Keratinocyte (primary cell): ENCODE measurements around the gene TNFSF9. TPM values are rescaled to one million over a fixed set of nuclear protein-coding genes. Genes with fewer than 3 reads are reported as not detected.

Source experiments
- DNase-seq: peaks from one replicate; pipeline ENCODE4 v3.0.0-alpha.2; 2011; ENCODE audit warnings: low read depth, missing footprints, low spot score
- FAIRE-seq: peaks from 2 replicates; lab custom pipeline; 2011; peaks lifted over from hg19 to GRCh38; lab: Jason Lieb, UNC
- H2AFZ ChIP-seq: 2 replicates; pipeline ENCODE4 v1.6.0; 2012; ENCODE audit warnings: low read length, control low read depth, inconsistent platforms; ENCODE audit not compliant: control insufficient read depth
- H3K27ac ChIP-seq: 2 replicates; pipeline ENCODE4 v1.5.1; 2011; ENCODE audit warnings: low read length; ENCODE audit not compliant: control insufficient read depth, insufficient read depth
- H3K27me3 ChIP-seq: 3 replicates; pipeline ENCODE4 v1.6.0; 2011; ENCODE audit warnings: low read length; ENCODE audit not compliant: control insufficient read depth, insufficient read depth; ENCODE audit errors: extremely low read depth
- H3K36me3 ChIP-seq, 2 experiments: 2 replicates in 1 of 2; 3 replicates in 1 of 2; pipeline ENCODE4 v1.5.1; 2011; ENCODE audit warnings: low read length in 2 of 2, mild to moderate bottlenecking in 1 of 2; ENCODE audit not compliant: control insufficient read depth in 2 of 2, insufficient read depth in 2 of 2; ENCODE audit errors: extremely low read depth in 1 of 2
- H3K4me1 ChIP-seq: 3 replicates; pipeline ENCODE4 v1.5.1; 2011; ENCODE audit warnings: low read length; ENCODE audit not compliant: control insufficient read depth, insufficient read depth; ENCODE audit errors: extremely low read depth
- H3K4me2 ChIP-seq: 3 replicates; pipeline ENCODE4 v1.6.0; 2011; ENCODE audit warnings: low read depth, low read length; ENCODE audit not compliant: control insufficient read depth, insufficient read depth; ENCODE audit errors: extremely low read depth
- H3K4me3 ChIP-seq, 3 experiments: fragments of 200-600 bp in 1 of 3; sonication (generic) in 1 of 3; 2 replicates in 2 of 3; 3 replicates in 1 of 3; pipeline ENCODE4 v1.5.1; 2011 to 2016; ENCODE audit warnings: low read length in 3 of 3, mild to moderate bottlenecking in 3 of 3, control low read depth in 2 of 3, inconsistent platforms in 1 of 3, low read depth in 1 of 3, mixed read lengths in 1 of 3, mixed run types in 1 of 3, moderate library complexity in 1 of 3; ENCODE audit not compliant: control insufficient read depth in 2 of 3, insufficient read depth in 2 of 3; ENCODE audit errors: extremely low read depth in 1 of 3
- H3K79me2 ChIP-seq: 2 replicates; pipeline ENCODE4 v1.6.0; 2012; ENCODE audit warnings: low read length; ENCODE audit not compliant: control insufficient read depth, insufficient read depth
- H3K9ac ChIP-seq: 3 replicates; pipeline ENCODE4 v1.6.0; 2011; ENCODE audit warnings: low read length; ENCODE audit not compliant: control insufficient read depth, insufficient read depth; ENCODE audit errors: extremely low read depth
- H3K9me1 ChIP-seq: 3 replicates; pipeline ENCODE4 v1.6.0; 2011; ENCODE audit warnings: low read length; ENCODE audit not compliant: control insufficient read depth, insufficient read depth; ENCODE audit errors: extremely low read depth
- H3K9me3 ChIP-seq: 2 replicates; pipeline ENCODE4 v1.5.1; 2012; ENCODE audit warnings: low read depth, low read length; ENCODE audit not compliant: control insufficient read depth
- H4K20me1 ChIP-seq: 3 replicates; pipeline ENCODE4 v1.6.0; 2011; ENCODE audit warnings: low read length; ENCODE audit not compliant: control insufficient read depth, insufficient read depth; ENCODE audit errors: extremely low read depth
- CTCF ChIP-seq, 3 experiments: IDR thresholded peaks in 1 of 3; conservative IDR thresholded peaks in 1 of 3; optimal IDR thresholded peaks in 1 of 3; 2 replicates in 2 of 3; 3 replicates in 1 of 3; pipeline versions ENCODE3 to v1.5.1; 2011; ENCODE audit warnings: low read length in 3 of 3, mild to moderate bottlenecking in 3 of 3, moderate library complexity in 2 of 3, control low read depth in 1 of 3, inconsistent platforms in 1 of 3; ENCODE audit not compliant: insufficient read depth in 2 of 3; ENCODE audit errors: extremely low read depth in 1 of 3
- EZH2 ChIP-seq: IDR thresholded peaks from one replicate; pipeline ENCODE4 v1.6.1; 2012; ENCODE audit warnings: inconsistent platforms, mild to moderate bottlenecking, low read length, moderate library complexity
- dilution Hi-C: fragments of 300-500 bp; cut with MboI; formaldehyde crosslinking; loops from one replicate; pipeline ENCODE4 v1.7.0; 2020; ENCODE audit warnings: low sequenced_read_pairs; ENCODE audit not compliant: extremely low pct_ligation_motif_present
- polyA plus RNA-seq, 5 experiments: library from polyadenylated mRNA; depleted of rRNA in 3 of 5; stranded (reverse) in 3 of 5; stranded (forward) in 1 of 5; unstranded in 1 of 5; fragments of >200 nt; gene quantifications; 1 replicate in 1 of 5; 2 replicates in 3 of 5; 3 replicates in 1 of 5; pipeline versions ENCODE4 v1.2.1 to v1.2.3, GENCODE V29; 2011 to 2012; ENCODE audit warnings: missing spikeins in 2 of 5, low read depth in 1 of 5, low replicate concordance in 1 of 5

Gene TNFSF9
- polyA plus RNA-seq, 1 donor (not counting 4 experiments of a cell fraction or from before 2014, with no cell fraction given) = 12.3 TPM

GRCh38 chr19:6495947-6496346, 34.9 kb upstream of the TNFSF9 start:
- Histone ChIP-seq H3K9me1 (no peaks in the 10 kb centered on the region), H4K20me1 (no peaks in the 10 kb centered on the region), H3K27me3 (peaks cover 25% of the 10 kb centered on the region), H3K4me2 (no peak overlapping the region), H3K9ac (no peak overlapping the region), H2AFZ (no peak overlapping the region), H3K27ac (no peak overlapping the region), H3K79me2 (no peaks in the 10 kb centered on the region), H3K9me3 (no peaks in the 10 kb centered on the region), H3K4me3 (no peak overlapping the region), H3K4me1 (no peaks in the 10 kb centered on the region), H3K36me3 (no peaks in the 10 kb centered on the region)
- FAIRE-seq (no peak), DNase-seq (no peak)
- dilution Hi-C loops = no loop called here
- TF ChIP-seq CTCF (optimal IDR thresholded peaks at IDR 0.05 in 1 of 3, IDR thresholded peaks at IDR 0.05 in 1 of 3, conservative IDR thresholded peaks at IDR 0.05 in 1 of 3; ENCODE audit: extremely low read depth in 1 of 3, insufficient read depth in 2 of 3, low read length in 3 of 3) (no peak), EZH2 (no peak)

- Histone ChIP-seq H3K4me3 (no peak overlapping the region), H3K4me1 (no peaks in the 10 kb centered on the region), H3K9ac (no peak overlapping the region), H2AFZ (no peak overlapping the region), H3K36me3 (no peaks in the 10 kb centered on the region), H3K27ac (no peak overlapping the region), H4K20me1 (no peaks in the 10 kb centered on the region), H3K9me1 (no peaks in the 10 kb centered on the region), H3K27me3 (peaks cover 46% of the 10 kb centered on the region), H3K79me2 (no peaks in the 10 kb centered on the region), H3K9me3 (no peaks in the 10 kb centered on the region), H3K4me2 (no peak overlapping the region)
- dilution Hi-C loops = no loop called here
- no peak for TF ChIP-seq EZH2
- no peak for TF ChIP-seq CTCF (optimal IDR thresholded peaks at IDR 0.05 in 1 of 3, IDR thresholded peaks at IDR 0.05 in 1 of 3, conservative IDR thresholded peaks at IDR 0.05 in 1 of 3; ENCODE audit: extremely low read depth in 1 of 3, insufficient read depth in 2 of 3, low read length in 3 of 3)
- no peak for FAIRE-seq
- DNase-seq = no peak
Observed at GRCh38 chr19:6498294-6499036, 32.4 kb upstream of the TNFSF9 start.
